Activated B cell treated with CpG ODN at 0.5 μM for 24 hours (primary cell): ENCODE measurements around the gene TINCR. TPM values are rescaled to one million over a fixed set of nuclear protein-coding genes. Genes with fewer than 3 reads are reported as not detected.

Source experiments
- ATAC-seq: fragments of 200-7000 bp; cut with Tn5 transposase; one replicate; pipeline ENCODE4 v1.10.0; 2021; ENCODE audit warnings: low read depth, mild to moderate bottlenecking, moderate library complexity
- CTCF ChIA-PET: fragments of 350-600 bp; sonication (Branson Sonifier 250); formaldehyde crosslinking; loops from one replicate; lab custom pipeline; 2021; ENCODE audit warnings: antibody characterized with exemption; lab: Charles Lee
- POLR2A ChIA-PET: fragments of 350-600 bp; sonication (Branson Sonifier 250); formaldehyde crosslinking; loops from one replicate; lab custom pipeline; 2021; ENCODE audit warnings: antibody characterized with exemption; lab: Charles Lee
- DNase-seq: peaks from one replicate; pipeline ENCODE4 v3.0.0; 2022
- H3K27ac Mint-ChIP-seq: one replicate; pipeline ENCODE4 v1.8.0; 2020; ENCODE audit warnings: mixed read lengths
- H3K27me3 Mint-ChIP-seq: one replicate; pipeline ENCODE4 v1.8.0; 2021; ENCODE audit warnings: mixed read lengths
- H3K36me3 Mint-ChIP-seq: one replicate; pipeline ENCODE4 v1.8.0; 2021; ENCODE audit warnings: low read depth, mixed read lengths
- H3K4me1 Mint-ChIP-seq: one replicate; pipeline ENCODE4 v1.8.0; 2021; ENCODE audit warnings: mixed read lengths
- H3K4me3 Mint-ChIP-seq: one replicate; pipeline ENCODE4 v1.8.0; 2020; ENCODE audit warnings: mild to moderate bottlenecking, mixed read lengths
- H3K9me3 Mint-ChIP-seq: one replicate; pipeline ENCODE4 v1.8.0; 2020; ENCODE audit warnings: mixed read lengths
- CTCF ChIP-seq: fragments of 200-600 bp; IDR thresholded peaks from one replicate; pipeline ENCODE4 v1.8.0; 2022; ENCODE audit warnings: antibody characterized with exemption, mild to moderate bottlenecking
- intact Hi-C: fragments of 100-400 bp; cut with micrococcal nuclease; formaldehyde crosslinking; loops from one replicate; pipeline ENCODE4 v1.15.1; 2024
- total RNA-seq: library from RNA; stranded (reverse); gene quantifications from 2 replicates; pipeline ENCODE4 v1.2.3, GENCODE V29; 2022

The TINCR gene
- total RNA-seq, 1 donor from 2014 or later = 1.00 TPM

GRCh38 chr19:5603626-5604025 lies 35.9 kb upstream of the TINCR start:
- DNase-seq (no peak), ATAC-seq (no peak)
- ChIA-PET CTCF (no interaction called here), POLR2A (no interaction called here)
- TF ChIP-seq CTCF = no peak
- H3K9me3 Mint-ChIP-seq = no peaks in the 10 kb centered on the region
- H3K27ac Mint-ChIP-seq = no peak overlapping the region
- H3K36me3 Mint-ChIP-seq = peaks cover 95% of the 10 kb centered on the region
- H3K4me3 Mint-ChIP-seq = no peak overlapping the region
- intact Hi-C loops = no loop called here
- H3K27me3 Mint-ChIP-seq = no peaks in the 10 kb centered on the region
- H3K4me1 Mint-ChIP-seq = no peaks in the 10 kb centered on the region

DNA sequence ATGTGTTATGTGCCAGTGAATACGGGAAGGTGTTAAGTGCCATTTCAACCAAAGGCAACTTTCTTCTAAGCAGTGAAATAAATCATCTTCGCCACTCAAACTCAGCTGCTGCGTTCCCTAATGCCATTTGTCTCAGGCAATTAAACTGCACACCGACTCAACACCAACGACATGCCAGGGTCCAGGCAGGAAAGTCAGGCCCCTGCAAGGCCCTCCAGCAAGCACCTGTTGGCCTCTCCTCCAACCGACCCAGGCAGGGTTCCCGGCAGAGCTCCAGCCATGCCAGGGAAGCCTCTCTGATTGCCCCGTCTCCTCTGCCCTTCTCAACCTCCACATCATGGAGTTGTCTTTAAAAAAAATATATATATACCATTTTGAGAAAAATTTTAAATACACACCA lies 33.0 kb upstream of the TINCR start:
- CTCF ChIA-PET = no interaction called here
- no peaks in the 10 kb centered on the region for H3K4me1 Mint-ChIP-seq
- DNase-seq (no peak), ATAC-seq (no peak)
- no peak overlapping the region for H3K4me3 Mint-ChIP-seq
- POLR2A ChIA-PET = no interaction called here
- TF ChIP-seq CTCF = no peak
- no peaks in the 10 kb centered on the region for H3K9me3 Mint-ChIP-seq
- no peak overlapping the region for H3K27ac Mint-ChIP-seq
- intact Hi-C loops = no loop called here
- H3K27me3 Mint-ChIP-seq = no peaks in the 10 kb centered on the region
- H3K36me3 Mint-ChIP-seq = peaks cover 93% of the 10 kb centered on the region

DNA sequence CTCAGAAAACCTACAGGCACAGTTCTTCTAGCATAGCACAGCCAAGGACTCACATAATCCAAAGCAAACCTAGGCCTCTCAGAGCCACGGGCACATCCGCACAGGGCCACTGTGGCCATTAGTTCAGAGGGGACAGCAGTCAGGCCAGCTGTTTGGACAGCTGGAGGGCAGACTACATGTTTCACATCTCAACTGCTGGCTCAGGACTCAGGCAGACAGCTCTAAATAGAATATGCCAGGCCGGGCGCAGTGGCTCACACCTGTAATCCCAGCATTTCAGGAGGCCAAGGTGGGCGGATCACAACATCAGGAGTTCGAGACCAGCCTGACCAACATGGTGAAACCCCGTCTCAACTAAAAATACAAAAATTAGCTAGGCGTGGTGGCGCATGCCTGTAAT lies 28.0 kb upstream of the TINCR start:
- peaks cover 94% of the 10 kb centered on the region for H3K36me3 Mint-ChIP-seq
- intact Hi-C loops = no loop called here
- ATAC-seq (no peak), DNase-seq (no peak)
- no peak overlapping the region for H3K4me3 Mint-ChIP-seq
- TF ChIP-seq CTCF = no peak
- H3K27me3 Mint-ChIP-seq = no peaks in the 10 kb centered on the region
- H3K9me3 Mint-ChIP-seq = no peaks in the 10 kb centered on the region
- H3K27ac Mint-ChIP-seq = no peak overlapping the region
- ChIA-PET POLR2A (no interaction called here), CTCF (no interaction called here)
- no peaks in the 10 kb centered on the region for H3K4me1 Mint-ChIP-seq

GRCh38 chr19:5595129-5595528 lies 27.4 kb upstream of the TINCR start:
- Mint-ChIP-seq H3K27ac (no peak overlapping the region), H3K4me3 (no peak overlapping the region), H3K9me3 (no peaks in the 10 kb centered on the region), H3K36me3 (peaks cover 93% of the 10 kb centered on the region), H3K27me3 (no peaks in the 10 kb centered on the region), H3K4me1 (no peaks in the 10 kb centered on the region)
- DNase-seq = no peak
- intact Hi-C loops = no loop called here
- ChIA-PET POLR2A (no interaction called here), CTCF (no interaction called here)
- ATAC-seq = no peak
- TF ChIP-seq CTCF = no peak

DNA sequence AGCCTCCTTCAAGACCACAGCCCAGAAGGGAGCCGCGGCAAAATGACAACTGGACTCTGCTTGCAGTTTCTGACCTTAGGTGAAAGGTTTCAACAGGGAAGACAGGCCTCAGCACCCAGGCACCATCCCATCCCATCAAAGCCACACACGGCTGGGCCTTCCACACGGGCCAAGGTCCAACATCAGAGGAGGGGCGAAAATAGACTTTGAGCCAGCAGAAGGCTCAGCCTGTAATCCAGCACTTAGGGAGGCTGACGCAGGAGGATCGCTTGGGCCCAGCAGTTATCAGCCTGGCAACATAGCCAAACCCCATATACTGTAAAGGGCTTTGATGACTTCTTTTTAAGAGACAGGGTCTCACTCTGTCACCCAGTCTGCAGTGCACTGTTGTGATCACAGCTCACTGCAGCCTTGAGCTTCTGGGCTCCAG lies 26.8 kb upstream of the TINCR start:
- DNase-seq (no peak), ATAC-seq (no peak)
- CTCF ChIA-PET = no interaction called here

More for the DNA sequence above, 26.8 kb upstream of the TINCR start:
- H3K36me3 Mint-ChIP-seq = peaks cover 92% of the 10 kb centered on the region
- no peaks in the 10 kb centered on the region for H3K9me3 Mint-ChIP-seq
- no peak overlapping the region for H3K27ac Mint-ChIP-seq
- H3K4me3 Mint-ChIP-seq = no peak overlapping the region
- H3K4me1 Mint-ChIP-seq = no peaks in the 10 kb centered on the region
- H3K27me3 Mint-ChIP-seq = no peaks in the 10 kb centered on the region
- intact Hi-C loops = no loop called here
- no peak for TF ChIP-seq CTCF
- POLR2A ChIA-PET = no interaction called here
